ENCODE data around the gene HAPLN1.

- TF ChIP-seq CTCF (IDR thresholded peaks at IDR 0.05; ENCODE audit: borderline replicate concordance, extremely low read depth, low read length, poor library complexity, severe bottlenecking) (no peak), EZH2 (IDR thresholded peaks at IDR 0.05; ENCODE audit: borderline replicate concordance, low read depth, low read length, severe bottlenecking) (no peak)
Observed at GRCh38 chr5:83686251-83686650, 34.4 kb downstream of the HAPLN1 start.
